GM21619 (cell line): ENCODE results near the gene LGALS9.
"Not testable (repeated sequence)": the region's sequence is repeated elsewhere in the genome, so short reads cannot be mapped to it uniquely, and the experiment has no call there.

Source experiments
- ATAC-seq: cut with Tn5 transposase; IDR thresholded peaks from one replicate; pipeline ENCODE4 v1.9.1; 2021; ENCODE audit not compliant: unreplicated experiment

LGALS9 gene

GRCh38 chr17:27670791-27671590 lies 40.0 kb downstream of the LGALS9 start:
- no peak for ATAC-seq

- ATAC-seq = no peak
Measured at GRCh38 chr17:27671591-27671910, 40.6 kb downstream of the LGALS9 start.

- not testable (repeated sequence) for ATAC-seq
Measured at GRCh38 chr17:27671977-27672480, 41.0 kb downstream of the LGALS9 start.

GRCh38 chr17:27674335-27674734 lies 43.3 kb downstream of the LGALS9 start:
- no peak for ATAC-seq

GRCh38 chr17:27677191-27677590 lies 46.2 kb downstream of the LGALS9 start:
- no peak for ATAC-seq

- not testable (repeated sequence) for ATAC-seq
Measured at GRCh38 chr17:27686322-27686721, 55.3 kb downstream of the LGALS9 start.

GRCh38 chr17:27690882-27691281 lies 59.9 kb downstream of the LGALS9 start:
- ATAC-seq = no peak

GRCh38 chr17:27695254-27695814 lies 64.3 kb downstream of the LGALS9 start:
- ATAC-seq = not testable (repeated sequence)
